OCI-LY7 (cell line): ENCODE results near the gene RPL3. TPM values are rescaled to one million over a fixed set of nuclear protein-coding genes. Genes with fewer than 3 reads are reported as not detected.

Experiments
- BruUV-seq: library from RNA; stranded (reverse); fragments of 400-500 nt; replicated peaks from 2 replicates; lab custom pipeline; 2021; lab: Mats Ljungman, UMichigan
- CTCF ChIA-PET: fragments of 300-600 bp; sonication (Branson Sonifier 250); formaldehyde crosslinking; loops from one replicate; lab custom pipeline; 2022; ENCODE audit warnings: antibody characterized with exemption; ENCODE audit not compliant: unreplicated experiment; lab: Charles Lee
- POLR2A ChIA-PET: fragments of 300-600 bp; sonication (Branson Sonifier 250); formaldehyde crosslinking; loops from one replicate; lab custom pipeline; 2022; ENCODE audit warnings: antibody characterized with exemption; lab: Charles Lee
- DNase-seq: peaks from one replicate; pipeline ENCODE4 v3.0.0-alpha.2; 2015; ENCODE audit warnings: low spot score
- H2AFZ ChIP-seq: fragments of 200-600 bp; sonication (generic), shearing (Covaris generic); 2 replicates; pipeline ENCODE4 v1.6.1; 2014; ENCODE audit warnings: mild to moderate bottlenecking, antibody characterized with exemption, low read length, moderate library complexity
- H3K27ac ChIP-seq: fragments of 200-600 bp; sonication (generic); 2 replicates; pipeline ENCODE4 v1.5.1; 2014; ENCODE audit warnings: mixed run types, low read depth, mild to moderate bottlenecking, moderate library complexity, low read length, inconsistent platforms; ENCODE audit not compliant: poor library complexity, severe bottlenecking
- H3K36me3 ChIP-seq: fragments of 200-600 bp; sonication (generic); 2 replicates; pipeline ENCODE4 v1.6.1; 2014; ENCODE audit warnings: mild to moderate bottlenecking, antibody characterized with exemption, low read length, moderate library complexity, mixed read lengths; ENCODE audit not compliant: insufficient read depth
- H3K4me1 ChIP-seq: fragments of 200-600 bp; sonication (generic); 2 replicates; pipeline ENCODE4 v1.5.1; 2014; ENCODE audit warnings: mild to moderate bottlenecking, low read length; ENCODE audit not compliant: insufficient read depth, poor library complexity, severe bottlenecking
- H3K4me2 ChIP-seq: fragments of 200-600 bp; sonication (generic); 2 replicates; pipeline ENCODE4 v1.6.1; 2014; ENCODE audit warnings: mild to moderate bottlenecking, low read length
- H3K4me3 ChIP-seq: fragments of 200-600 bp; sonication (generic); 2 replicates; pipeline ENCODE4 v1.5.1; 2014; ENCODE audit warnings: mild to moderate bottlenecking, low read depth, low read length; ENCODE audit not compliant: poor library complexity, severe bottlenecking
- H3K79me2 ChIP-seq: fragments of 200-600 bp; sonication (generic); 2 replicates; pipeline ENCODE4 v1.6.1; 2016; ENCODE audit warnings: low read depth, mild to moderate bottlenecking, low read length, moderate library complexity, mixed read lengths; ENCODE audit not compliant: insufficient read depth
- H3K9me2 ChIP-seq: fragments of 200-600 bp; sonication (generic); 2 replicates; pipeline ENCODE4 v1.6.1; 2016; ENCODE audit warnings: mild to moderate bottlenecking, low read length, mixed read lengths; ENCODE audit not compliant: insufficient read depth
- H3K9me3 ChIP-seq: fragments of 200-600 bp; sonication (generic); 2 replicates; pipeline ENCODE4 v1.6.1; 2014; ENCODE audit warnings: mild to moderate bottlenecking, mixed run types, low read length, mixed read lengths
- H4K20me1 ChIP-seq: fragments of 200-600 bp; sonication (generic); 2 replicates; pipeline ENCODE4 v1.6.1; 2014; ENCODE audit warnings: mild to moderate bottlenecking, antibody characterized with exemption, low read length, moderate library complexity, mixed read lengths; ENCODE audit not compliant: insufficient read depth
- EZH2phosphoT487 ChIP-seq: fragments of 200-600 bp; sonication (generic); IDR thresholded peaks from 2 replicates; pipeline ENCODE4 v1.6.1; 2018; ENCODE audit warnings: low read depth, borderline replicate concordance, mild to moderate bottlenecking, mixed run types, antibody characterized with exemption, low read length, moderate library complexity, mixed read lengths
- intact Hi-C: fragments of 100-400 bp; cut with micrococcal nuclease; formaldehyde crosslinking; loops from one replicate; pipeline ENCODE4 v1.10.0; 2022; ENCODE audit not compliant: unreplicated experiment
- total RNA-seq, 2 experiments: library from RNA; depleted of rRNA in 1 of 2; stranded (reverse); fragments of >200 nt in 1 of 2; shearing (Covaris generic) in 1 of 2; gene quantifications; 2 replicates each; pipeline ENCODE4 v1.2.3, GENCODE V29; 2014 to 2022
- TF ChIP-seq, protein P1 (sequence below): fragments of 200-600 bp; sonication (generic); conservative IDR thresholded peaks from 2 replicates; pipeline ENCODE4 v1.5.1; 2014; ENCODE audit warnings: mild to moderate bottlenecking, antibody characterized with exemption, low read length, moderate library complexity, mixed read lengths

RPL3 gene
- total RNA-seq, 2 experiments from 2014 or later = 2,313 to 2,457 TPM

DNA sequence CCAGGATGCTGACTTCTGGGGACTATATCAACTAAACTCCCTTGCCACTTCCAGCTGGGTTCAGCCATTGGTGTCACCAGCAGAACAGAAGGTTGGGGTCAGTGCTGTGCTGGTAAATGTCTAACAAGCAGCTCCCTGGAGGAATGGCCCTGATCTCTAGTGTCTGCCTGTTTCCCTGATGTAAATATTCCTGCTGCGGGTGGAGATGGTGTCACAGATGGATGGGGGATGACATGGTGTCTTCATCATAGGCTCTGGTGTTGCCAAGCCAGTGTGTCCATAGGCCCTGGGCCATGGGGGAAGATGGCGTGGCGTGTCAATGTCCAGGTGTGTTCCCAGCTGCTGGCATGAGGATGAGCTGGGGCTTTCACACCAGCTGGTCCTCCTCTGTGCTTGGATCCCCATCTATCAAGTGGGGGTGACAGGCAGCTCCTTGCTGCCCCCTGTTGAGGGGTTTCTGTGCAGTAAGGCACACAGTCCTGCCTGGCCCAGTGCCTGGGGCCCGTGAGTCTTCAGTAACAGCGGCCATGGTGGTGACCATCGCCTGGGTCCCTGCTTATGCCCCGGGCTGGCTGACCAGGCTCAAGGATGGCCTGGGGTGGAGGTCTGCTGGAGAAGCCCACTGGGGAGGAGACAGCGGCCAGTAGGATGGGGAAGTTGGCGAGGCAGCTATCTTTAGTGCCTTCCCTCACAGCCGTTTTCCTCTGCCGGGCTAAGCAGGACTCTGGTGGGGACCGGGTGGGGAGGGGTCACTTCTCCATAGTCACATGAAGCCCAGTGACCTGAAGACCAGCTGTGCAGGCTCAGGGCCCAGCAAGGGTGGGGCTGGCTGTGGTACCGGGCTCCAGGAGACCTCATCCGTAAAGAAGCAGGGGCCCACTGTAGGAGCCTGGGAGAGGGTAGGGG lies 12.7 kb downstream of the RPL3 start:
- Histone ChIP-seq H2AFZ (no peak overlapping the region), H3K4me2 (no peak overlapping the region), H4K20me1 (no peaks in the 10 kb centered on the region; the same call in 1 of the 2 replicates), H3K79me2 (no peaks in the 10 kb centered on the region), H3K4me3 (no peak overlapping the region), H3K36me3 (peaks cover 38% of the 10 kb centered on the region), H3K9me2 (no peaks in the 10 kb centered on the region), H3K9me3 (no peaks in the 10 kb centered on the region), H3K4me1 (peaks cover 22% of the 10 kb centered on the region), H3K27ac (no peak overlapping the region)
- intact Hi-C loops = no loop called here
- POLR2A ChIA-PET = no interaction called here
- peak; percentile 50 for DNase-seq
- CTCF ChIA-PET = interaction anchor here (0.6 to 0.9 kb wide), 2 partner anchors 136 to 137 kb away, joined by 3 to 4 read pairs; no protein-coding TSS in a partner anchor
- no TSS peak for BruUV-seq
- TF ChIP-seq, protein P1, sequence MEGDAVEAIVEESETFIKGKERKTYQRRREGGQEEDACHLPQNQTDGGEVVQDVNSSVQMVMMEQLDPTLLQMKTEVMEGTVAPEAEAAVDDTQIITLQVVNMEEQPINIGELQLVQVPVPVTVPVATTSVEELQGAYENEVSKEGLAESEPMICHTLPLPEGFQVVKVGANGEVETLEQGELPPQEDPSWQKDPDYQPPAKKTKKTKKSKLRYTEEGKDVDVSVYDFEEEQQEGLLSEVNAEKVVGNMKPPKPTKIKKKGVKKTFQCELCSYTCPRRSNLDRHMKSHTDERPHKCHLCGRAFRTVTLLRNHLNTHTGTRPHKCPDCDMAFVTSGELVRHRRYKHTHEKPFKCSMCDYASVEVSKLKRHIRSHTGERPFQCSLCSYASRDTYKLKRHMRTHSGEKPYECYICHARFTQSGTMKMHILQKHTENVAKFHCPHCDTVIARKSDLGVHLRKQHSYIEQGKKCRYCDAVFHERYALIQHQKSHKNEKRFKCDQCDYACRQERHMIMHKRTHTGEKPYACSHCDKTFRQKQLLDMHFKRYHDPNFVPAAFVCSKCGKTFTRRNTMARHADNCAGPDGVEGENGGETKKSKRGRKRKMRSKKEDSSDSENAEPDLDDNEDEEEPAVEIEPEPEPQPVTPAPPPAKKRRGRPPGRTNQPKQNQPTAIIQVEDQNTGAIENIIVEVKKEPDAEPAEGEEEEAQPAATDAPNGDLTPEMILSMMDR = peak; percentile 71
- no peak for TF ChIP-seq EZH2phosphoT487

DNA sequence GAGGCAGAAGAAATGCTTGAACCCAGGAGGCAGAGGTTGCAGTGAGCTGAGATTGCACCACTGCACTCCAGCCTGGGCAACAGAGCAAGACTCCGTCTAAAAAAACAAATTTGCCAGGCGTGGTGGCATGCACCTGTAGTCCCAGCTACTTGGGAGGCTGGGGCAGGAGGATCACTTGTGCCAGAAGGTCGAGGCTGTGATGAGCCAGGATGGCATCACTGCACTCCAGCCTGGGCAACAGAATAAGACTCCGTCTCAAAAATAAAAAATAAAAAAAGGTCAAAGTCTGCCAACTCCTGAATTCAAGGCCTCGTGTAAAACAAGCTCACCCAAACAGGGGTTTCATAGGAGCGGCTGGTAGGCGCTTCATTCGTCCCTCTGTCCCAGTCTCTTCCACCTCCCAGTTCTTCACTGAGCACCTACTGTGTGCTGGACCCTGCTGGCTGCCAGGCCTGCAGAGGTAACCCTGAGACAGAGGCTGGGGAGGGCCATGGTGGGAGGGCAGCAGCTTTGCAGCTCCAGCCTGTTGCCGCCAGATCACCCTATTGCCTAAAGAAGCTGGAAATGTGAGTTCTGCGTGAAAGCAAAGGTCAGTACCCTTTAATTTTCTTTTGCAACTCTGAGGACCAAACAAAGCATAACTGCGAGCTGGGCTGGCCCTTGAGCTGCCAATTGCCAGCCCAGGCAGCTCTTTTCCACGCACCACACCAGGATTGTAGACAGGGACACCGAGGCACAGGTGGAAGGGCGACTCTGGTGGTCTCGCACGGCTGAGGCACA lies 15.3 kb downstream of the RPL3 start:
- no peaks in the 10 kb centered on the region for H3K9me3 ChIP-seq
- no peak overlapping the region for H3K4me3 ChIP-seq
- H3K27ac ChIP-seq = no peak overlapping the region
- H2AFZ ChIP-seq = no peak overlapping the region
- H4K20me1 ChIP-seq = no peaks in the 10 kb centered on the region; the same call in 1 of the 2 replicates
- no peak for TF ChIP-seq EZH2phosphoT487
- TF ChIP-seq, protein P1 = no peak
- H3K4me2 ChIP-seq = no peak overlapping the region
- peaks cover 20% of the 10 kb centered on the region for H3K36me3 ChIP-seq
- BruUV-seq = no TSS peak
- no peaks in the 10 kb centered on the region for H3K9me2 ChIP-seq
- ChIA-PET POLR2A (no interaction called here), CTCF (no interaction called here)
- DNase-seq = no peak
- intact Hi-C loops = no loop called here
- H3K4me1 ChIP-seq = peaks cover 16% of the 10 kb centered on the region
- H3K79me2 ChIP-seq = no peaks in the 10 kb centered on the region
